H9 (cell line): ENCODE data around the gene NID1. TPM values are rescaled to one million over a fixed set of nuclear protein-coding genes. Genes with fewer than 3 reads are reported as not detected.

Source experiments
- DNase-seq: peaks from one replicate; pipeline ENCODE4 v3.0.0-alpha.2; 2017
- H2AFZ ChIP-seq: one replicate; pipeline ENCODE4 v1.6.1; 2013; ENCODE audit warnings: mild to moderate bottlenecking, low read length, control low read depth, moderate library complexity
- H2AK5ac ChIP-seq: 2 replicates; pipeline ENCODE4 v1.6.1; 2013; ENCODE audit warnings: low read length, control low read depth, mixed read lengths; ENCODE audit not compliant: insufficient read length
- H2BK120ac ChIP-seq: one replicate; pipeline ENCODE4 v1.6.1; 2013; ENCODE audit warnings: low read depth, mild to moderate bottlenecking, low read length, control low read depth, inconsistent platforms; ENCODE audit not compliant: poor library complexity, severe bottlenecking
- H2BK12ac ChIP-seq: 2 replicates; pipeline ENCODE4 v1.6.1; 2013; ENCODE audit warnings: low read length, control low read depth, mixed read lengths, low read depth; ENCODE audit not compliant: insufficient read length
- H2BK15ac ChIP-seq: 2 replicates; pipeline ENCODE4 v1.6.1; 2013; ENCODE audit warnings: low read depth, low read length, control low read depth
- H2BK20ac ChIP-seq: one replicate; pipeline ENCODE4 v1.6.1; 2013; ENCODE audit warnings: low read depth, mild to moderate bottlenecking, low read length, control low read depth, inconsistent platforms; ENCODE audit not compliant: poor library complexity, severe bottlenecking
- H2BK5ac ChIP-seq: 2 replicates; pipeline ENCODE4 v1.6.1; 2013; ENCODE audit warnings: low read length, control low read depth, mixed read lengths; ENCODE audit not compliant: insufficient read length
- H3K14ac ChIP-seq: 2 replicates; pipeline ENCODE4 v1.6.1; 2013; ENCODE audit warnings: low read length, control low read depth; ENCODE audit not compliant: insufficient read depth
- H3K18ac ChIP-seq: 2 replicates; pipeline ENCODE4 v1.6.1; 2013; ENCODE audit warnings: low read depth, mild to moderate bottlenecking, mixed read lengths, low read length, control low read depth; ENCODE audit not compliant: insufficient read length
- H3K23ac ChIP-seq: 2 replicates; pipeline ENCODE4 v1.6.1; 2013; ENCODE audit warnings: low read length, control low read depth, mixed read lengths, low read depth; ENCODE audit not compliant: insufficient read length
- H3K23me2 ChIP-seq: 2 replicates; pipeline ENCODE4 v1.6.1; 2013; ENCODE audit warnings: low read depth, mild to moderate bottlenecking, mixed read lengths, low read length, control low read depth; ENCODE audit not compliant: insufficient read length, poor library complexity, severe bottlenecking
- H3K27ac ChIP-seq: 2 replicates; pipeline ENCODE4 v1.5.1; 2013; ENCODE audit warnings: low read length, control low read depth, mixed read lengths, low read depth; ENCODE audit not compliant: insufficient read length
- H3K27me3 ChIP-seq: 2 replicates; pipeline ENCODE4 v1.6.1; 2013; ENCODE audit warnings: low read length, control low read depth, inconsistent platforms; ENCODE audit not compliant: insufficient read depth
- H3K4ac ChIP-seq: 2 replicates; pipeline ENCODE4 v1.6.1; 2013; ENCODE audit warnings: low read depth, mild to moderate bottlenecking, control low read depth, inconsistent platforms, low read length, moderate library complexity
- H3K4me1 ChIP-seq: 2 replicates; pipeline ENCODE4 v1.6.1; 2013; ENCODE audit warnings: low read length, control low read depth, inconsistent platforms; ENCODE audit not compliant: insufficient read depth
- H3K4me2 ChIP-seq: 2 replicates; pipeline ENCODE4 v1.6.1; 2013; ENCODE audit warnings: low read length, control low read depth, mixed read lengths; ENCODE audit not compliant: insufficient read length, insufficient read depth
- H3K56ac ChIP-seq: 2 replicates; pipeline ENCODE4 v1.6.1; 2013; ENCODE audit warnings: low read depth, mild to moderate bottlenecking, mixed read lengths, low read length, control low read depth; ENCODE audit not compliant: insufficient read length
- H3K79me1 ChIP-seq: 2 replicates; pipeline ENCODE4 v1.6.1; 2013; ENCODE audit warnings: low read depth, mild to moderate bottlenecking, moderate library complexity, low read length, control low read depth, inconsistent platforms; ENCODE audit not compliant: insufficient read depth, poor library complexity, severe bottlenecking
- H3K79me2 ChIP-seq: 2 replicates; pipeline ENCODE4 v1.6.1; 2013; ENCODE audit warnings: low read length, control low read depth, inconsistent platforms; ENCODE audit not compliant: insufficient read depth
- H3K9ac ChIP-seq: 2 replicates; pipeline ENCODE4 v1.6.1; 2013; ENCODE audit warnings: low read length, control low read depth, mixed read lengths; ENCODE audit not compliant: insufficient read length; ENCODE audit errors: extremely low read depth
- H3K9me3 ChIP-seq: one replicate; pipeline ENCODE4 v1.6.1; 2013; ENCODE audit warnings: low read depth, low read length, inconsistent platforms; ENCODE audit not compliant: control insufficient read depth
- H3T11ph ChIP-seq: one replicate; pipeline ENCODE4 v1.6.1; 2013; ENCODE audit warnings: mild to moderate bottlenecking, low read length, control low read depth, inconsistent platforms
- H4K20me1 ChIP-seq: one replicate; pipeline ENCODE4 v1.6.1; 2013; ENCODE audit not compliant: control insufficient read depth, insufficient read length, insufficient read depth
- H4K5ac ChIP-seq: 2 replicates; pipeline ENCODE4 v1.6.1; 2013; ENCODE audit warnings: low read depth, mild to moderate bottlenecking, mixed read lengths, low read length, control low read depth; ENCODE audit not compliant: insufficient read length
- H4K8ac ChIP-seq: replicated peaks from 2 replicates; pipeline ENCODE4 v1.6.1; 2013; ENCODE audit warnings: low read length, control low read depth, mixed read lengths, low read depth; ENCODE audit not compliant: insufficient read length
- H4K91ac ChIP-seq: 2 replicates; pipeline ENCODE4 v1.6.1; 2013; ENCODE audit warnings: low read depth, mild to moderate bottlenecking, moderate library complexity, mixed read lengths, low read length, control low read depth; ENCODE audit not compliant: insufficient read length
- H3K27ac Mint-ChIP-seq, 3 experiments: 2 replicates in 2 of 3; 3 replicates in 1 of 3; pipeline ENCODE4 v1.8.0; 2020 to 2021; ENCODE audit warnings: mixed read lengths in 3 of 3, mild to moderate bottlenecking in 1 of 3, moderate library complexity in 1 of 3
- H3K27me3 Mint-ChIP-seq: 2 replicates; pipeline ENCODE4 v1.8.0; 2021; ENCODE audit warnings: low read depth, mild to moderate bottlenecking, moderate library complexity, mixed read lengths
- H3K36me3 Mint-ChIP-seq, 3 experiments: 2 replicates in 2 of 3; 3 replicates in 1 of 3; pipeline ENCODE4 v1.8.0; 2020 to 2021; ENCODE audit warnings: low read depth in 3 of 3, mixed read lengths in 3 of 3; ENCODE audit not compliant: insufficient read depth in 1 of 3
- H3K4me1 Mint-ChIP-seq, 2 experiments: 2 replicates each; pipeline ENCODE4 v1.8.0; 2020; ENCODE audit warnings: mixed read lengths in 2 of 2
- H3K4me3 Mint-ChIP-seq, 2 experiments: 2 replicates in 1 of 2; 3 replicates in 1 of 2; pipeline ENCODE4 v1.8.0; 2020 to 2021; ENCODE audit warnings: mild to moderate bottlenecking in 2 of 2, mixed read lengths in 2 of 2, moderate library complexity in 1 of 2
- H3K9me3 Mint-ChIP-seq, 2 experiments: 2 replicates in 1 of 2; 3 replicates in 1 of 2; pipeline ENCODE4 v1.8.0; 2020; ENCODE audit warnings: mild to moderate bottlenecking in 2 of 2, mixed read lengths in 2 of 2, moderate library complexity in 1 of 2
- CTCF ChIP-seq: fragments of 200-600 bp; sonication (generic); conservative IDR thresholded peaks from 3 replicates; pipeline ENCODE4 v1.8.0; 2021; ENCODE audit warnings: antibody characterized with exemption, mild to moderate bottlenecking
- WGBS: extraction: QIAGEN DNeasy Blood & Tissue Kit; methylation state at CpG from one replicate; pipeline ENCODE4 v1.1.7; 2013; ENCODE audit warnings: missing lambda C conversion rate, low lambda C conversion rate, mixed read lengths; ENCODE audit not compliant: insufficient read length; ENCODE audit errors: extremely low coverage; 5-methylcytosine and 5-hydroxymethylcytosine counted together
- total RNA-seq: library from RNA; stranded (reverse); gene quantifications from 2 replicates; pipeline ENCODE4 v1.2.1, GENCODE V29; 2021

Gene NID1
- total RNA-seq, 1 experiment from 2014 or later: 28.5 TPM

GRCh38 chr1:235952950-235953615, 111.8 kb downstream of the NID1 start:
- Histone ChIP-seq H3K56ac (no peak overlapping the region), H3K18ac (no peak overlapping the region), H4K20me1 (no peaks in the 10 kb centered on the region), H2BK5ac (no peak overlapping the region), H3T11ph (no peak overlapping the region), H3K79me2 (no peaks in the 10 kb centered on the region), H2BK120ac (no peak overlapping the region), H2BK12ac (no peak overlapping the region), H3K14ac (no peak overlapping the region), H3K9ac (no peak overlapping the region), H4K91ac (no peak overlapping the region), H2BK20ac (no peak overlapping the region), H3K9me3 (no peaks in the 10 kb centered on the region), H2BK15ac (no peak overlapping the region), H3K4me2 (no peak overlapping the region), H2AK5ac (no peak overlapping the region), H3K23ac (no peak overlapping the region), H4K5ac (no peak overlapping the region), H3K23me2 (no peaks in the 10 kb centered on the region), H3K27me3 (no peaks in the 10 kb centered on the region), H3K4me1 (no peaks in the 10 kb centered on the region), H2AFZ (no peak overlapping the region), H3K79me1 (no peaks in the 10 kb centered on the region), H3K4ac (no peak overlapping the region), H3K27ac (no peak overlapping the region), H4K8ac (no peak overlapping the region)
- TF ChIP-seq CTCF: no peak
- no peak overlapping the region for H3K4me3 Mint-ChIP-seq
- no peak overlapping the region for H3K27ac Mint-ChIP-seq
- H3K36me3 Mint-ChIP-seq: no peaks in the 10 kb centered on the region
- DNase-seq: no peak
- no peaks in the 10 kb centered on the region; a peak in 1 of 5 replicates for H3K9me3 Mint-ChIP-seq
- peaks cover 0 to 6% of the 10 kb centered on the region in 2 experiments; a peak in 1 of 4 replicates for H3K4me1 Mint-ChIP-seq
- no peaks in the 10 kb centered on the region; the same call in 1 of the 2 replicates for H3K27me3 Mint-ChIP-seq
- no CpG with 5 or more reads among the region's 4 CpGs for WGBS
